B cell (primary cell): ENCODE measurements around the gene CFL1. TPM values are rescaled to one million over a fixed set of nuclear protein-coding genes. Genes with fewer than 3 reads are reported as not detected.

Experiments
- ATAC-seq: fragments of 200-7000 bp; cut with Tn5 transposase; one replicate; pipeline ENCODE4 v1.10.0; 2021; ENCODE audit warnings: low read depth, mild to moderate bottlenecking, moderate number of reproducible peaks, moderate library complexity
- CTCF ChIA-PET: fragments of 350-600 bp; sonication (Branson Sonifier 250); formaldehyde crosslinking; loops from one replicate; lab custom pipeline; 2021; ENCODE audit warnings: antibody characterized with exemption, inconsistent platforms; lab: Charles Lee
- POLR2A ChIA-PET: fragments of 350-600 bp; sonication (Branson Sonifier 250); formaldehyde crosslinking; loops from one replicate; lab custom pipeline; 2021; ENCODE audit warnings: antibody characterized with exemption; lab: Charles Lee
- DNase-seq: peaks from one replicate; pipeline ENCODE4 v3.0.0; 2013
- H2AFZ ChIP-seq: 2 replicates; pipeline ENCODE4 v1.6.1; 2012; ENCODE audit warnings: mild to moderate bottlenecking, low read depth, low read length; ENCODE audit not compliant: insufficient read depth, poor library complexity, severe bottlenecking
- H3K27ac ChIP-seq, 2 donors: 1 replicate in 1 of 2; 2 replicates in 1 of 2; pipeline ENCODE4 v1.5.1; 2012 to 2013; ENCODE audit warnings: low read length in 2 of 2, mild to moderate bottlenecking in 2 of 2, moderate library complexity in 1 of 2
- H3K27me3 ChIP-seq, 4 experiments: fragments of 200-600 bp in 1 of 4; sonication (generic) in 1 of 4; replicated peaks in 1 of 4; 1 replicate in 2 of 4; 2 replicates in 2 of 4; pipeline versions ENCODE4 v1.6.1 to v1.7.0; 2013 to 2016; ENCODE audit warnings: low read length in 3 of 4, mild to moderate bottlenecking in 2 of 4, mixed read lengths in 1 of 4, moderate library complexity in 1 of 4; ENCODE audit not compliant: insufficient read depth in 4 of 4, control insufficient read depth in 3 of 4; ENCODE audit errors: control extremely low read depth in 1 of 4
- H3K36me3 ChIP-seq, 2 experiments: replicated peaks in 1 of 2; 1 replicate in 1 of 2; 2 replicates in 1 of 2; pipeline versions ENCODE4 v1.6.1 to v1.7.1; 2013; ENCODE audit warnings: low read length in 1 of 2; ENCODE audit not compliant: insufficient read depth in 2 of 2, control insufficient read depth in 1 of 2; ENCODE audit errors: control extremely low read depth in 1 of 2, extremely low read depth in 1 of 2
- H3K4me1 ChIP-seq, 2 donors: fragments of 200-600 bp in 1 of 2; sonication (generic) in 1 of 2; 1 replicate in 1 of 2; 2 replicates in 1 of 2; pipeline versions ENCODE4 v1.5.1 to v1.6.1; 2013 to 2017; ENCODE audit warnings: low read length in 2 of 2; ENCODE audit not compliant: control insufficient read depth in 2 of 2, insufficient read depth in 2 of 2
- H3K4me2 ChIP-seq: replicated peaks from 2 replicates; pipeline ENCODE3; 2012; ENCODE audit warnings: mild to moderate bottlenecking, low read depth, low read length; ENCODE audit not compliant: poor library complexity, severe bottlenecking
- H3K4me3 ChIP-seq, 5 experiments: fragments of 200-600 bp in 1 of 5; sonication (generic) in 1 of 5; 1 replicate in 3 of 5; 2 replicates in 2 of 5; pipeline versions ENCODE4 v1.5.1 to v1.7.0; 2011 to 2016; ENCODE audit warnings: low read length in 4 of 5, mild to moderate bottlenecking in 4 of 5, low read depth in 2 of 5, control low read depth in 1 of 5, moderate library complexity in 1 of 5; ENCODE audit not compliant: insufficient read depth in 1 of 5; ENCODE audit errors: control extremely low read depth in 1 of 5, extremely low read depth in 1 of 5
- H3K79me2 ChIP-seq: fragments of 200-600 bp; sonication (generic); one replicate; pipeline ENCODE4 v1.6.0; 2016; ENCODE audit warnings: low read length; ENCODE audit not compliant: control insufficient read depth, insufficient read depth
- H3K9ac ChIP-seq: fragments of 200-600 bp; sonication (generic); 2 replicates; pipeline ENCODE4 v1.6.1; 2017; ENCODE audit warnings: mild to moderate bottlenecking, low read length, moderate library complexity
- H3K9me3 ChIP-seq, 3 donors: one replicate each; pipeline versions ENCODE4 v1.6.1 to v1.7.1; 2013; ENCODE audit warnings: low read length in 2 of 3; ENCODE audit not compliant: control insufficient read depth in 2 of 3, insufficient read depth in 1 of 3; ENCODE audit errors: control extremely low read depth in 1 of 3
- H4K20me1 ChIP-seq: 2 replicates; pipeline ENCODE4 v1.6.0; 2012; ENCODE audit warnings: mild to moderate bottlenecking, low read length; ENCODE audit not compliant: insufficient read depth, control insufficient read depth, poor library complexity, severe bottlenecking
- H3K27ac Mint-ChIP-seq: one replicate; pipeline ENCODE4 v1.8.0; 2021; ENCODE audit warnings: mixed read lengths
- H3K27me3 Mint-ChIP-seq: one replicate; pipeline ENCODE4 v1.8.0; 2021; ENCODE audit warnings: mixed read lengths
- H3K4me1 Mint-ChIP-seq: one replicate; pipeline ENCODE4 v1.8.0; 2021; ENCODE audit warnings: mixed read lengths
- H3K4me3 Mint-ChIP-seq: one replicate; pipeline ENCODE4 v1.8.0; 2021; ENCODE audit warnings: mixed read lengths
- H3K9me3 Mint-ChIP-seq: one replicate; pipeline ENCODE4 v1.8.0; 2022; ENCODE audit warnings: mixed read lengths; ENCODE audit not compliant: insufficient read depth
- EZH2 ChIP-seq: IDR thresholded peaks from 2 replicates; pipeline ENCODE4 v1.6.1; 2012; ENCODE audit warnings: borderline replicate concordance, low read depth, mild to moderate bottlenecking, moderate library complexity, low read length; ENCODE audit not compliant: insufficient read depth, poor library complexity, severe bottlenecking
- WGBS: methylation state at CpG from one replicate; pipeline ENCODE4 v1.1.5; 2013; ENCODE audit warnings: missing lambda C conversion rate; ENCODE audit not compliant: insufficient coverage; 5-methylcytosine and 5-hydroxymethylcytosine counted together
- intact Hi-C: fragments of 100-400 bp; cut with micrococcal nuclease; formaldehyde crosslinking; loops from one replicate; pipeline ENCODE4 v1.10.0; 2022
- polyA plus RNA-seq: library from polyadenylated mRNA; depleted of rRNA; stranded (reverse); fragments of >200 nt; gene quantifications from 2 replicates; pipeline ENCODE4 v1.2.3, GENCODE V29; 2012
- total RNA-seq, 2 donors: library from RNA; stranded (reverse); fragments of 120-200 nt in 1 of 2; gene quantifications; 1 replicate in 1 of 2; 2 replicates in 1 of 2; pipeline versions ENCODE4 v1.2.3 to v1.2.4, GENCODE V29; 2013 to 2022
- TF ChIP-seq, protein P1 (sequence below): fragments of 200-600 bp; IDR thresholded peaks from one replicate; pipeline ENCODE4 v1.8.0; 2022; ENCODE audit warnings: antibody characterized with exemption, mild to moderate bottlenecking

Gene CFL1
- total and polyA plus RNA-seq, 2 donors (not counting 1 experiment from before 2014, with no cell fraction given), result 455 to 990 TPM

DNA sequence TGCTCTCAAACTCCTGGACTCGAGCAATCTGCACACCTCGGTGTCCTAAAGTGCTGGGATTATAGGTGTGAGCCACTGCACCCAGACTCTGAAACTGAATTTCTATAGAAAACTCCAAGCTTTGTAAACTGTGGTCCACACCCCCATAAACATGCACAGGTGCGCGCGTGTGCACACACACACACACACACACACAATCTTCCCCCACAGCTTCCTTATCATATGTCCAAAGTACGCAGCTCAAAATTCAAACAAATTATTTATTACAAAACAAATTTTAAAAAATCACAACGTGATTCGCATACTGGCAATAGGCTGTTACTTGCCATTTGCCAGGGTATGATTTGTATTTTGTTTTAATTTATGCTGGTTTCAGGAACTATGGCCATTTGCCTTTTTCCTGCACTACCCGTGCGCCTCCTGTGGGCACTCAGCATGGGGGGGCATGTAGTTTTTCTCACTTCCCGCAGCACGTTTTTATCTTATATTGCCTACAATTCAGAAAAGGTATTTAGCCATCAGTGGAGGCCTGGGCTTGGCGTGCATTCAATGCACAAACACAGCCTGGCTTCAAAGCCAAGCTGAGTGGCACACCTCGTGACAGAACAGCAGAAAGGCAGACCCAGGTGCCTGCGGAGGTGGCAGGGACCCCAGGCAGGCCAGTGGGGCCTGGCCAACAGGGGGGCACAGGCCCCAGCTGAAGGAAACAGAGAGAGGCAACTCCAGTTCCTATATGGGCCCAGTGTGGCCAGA is 35.0 kb downstream of the CFL1 start:
- H3K27me3 Mint-ChIP-seq, result no peaks in the 10 kb centered on the region
- H3K4me1 Mint-ChIP-seq, result peaks cover 4% of the 10 kb centered on the region
- no peak for ATAC-seq
- no peaks in the 10 kb centered on the region for H3K27me3 ChIP-seq
- H3K4me3 Mint-ChIP-seq, result no peak overlapping the region
- no peak overlapping the region for H3K4me3 ChIP-seq
- no peak overlapping the region for H3K27ac ChIP-seq
- H3K27ac Mint-ChIP-seq, result no peak overlapping the region
- TF ChIP-seq EZH2, result no peak
- TF ChIP-seq, protein P1, sequence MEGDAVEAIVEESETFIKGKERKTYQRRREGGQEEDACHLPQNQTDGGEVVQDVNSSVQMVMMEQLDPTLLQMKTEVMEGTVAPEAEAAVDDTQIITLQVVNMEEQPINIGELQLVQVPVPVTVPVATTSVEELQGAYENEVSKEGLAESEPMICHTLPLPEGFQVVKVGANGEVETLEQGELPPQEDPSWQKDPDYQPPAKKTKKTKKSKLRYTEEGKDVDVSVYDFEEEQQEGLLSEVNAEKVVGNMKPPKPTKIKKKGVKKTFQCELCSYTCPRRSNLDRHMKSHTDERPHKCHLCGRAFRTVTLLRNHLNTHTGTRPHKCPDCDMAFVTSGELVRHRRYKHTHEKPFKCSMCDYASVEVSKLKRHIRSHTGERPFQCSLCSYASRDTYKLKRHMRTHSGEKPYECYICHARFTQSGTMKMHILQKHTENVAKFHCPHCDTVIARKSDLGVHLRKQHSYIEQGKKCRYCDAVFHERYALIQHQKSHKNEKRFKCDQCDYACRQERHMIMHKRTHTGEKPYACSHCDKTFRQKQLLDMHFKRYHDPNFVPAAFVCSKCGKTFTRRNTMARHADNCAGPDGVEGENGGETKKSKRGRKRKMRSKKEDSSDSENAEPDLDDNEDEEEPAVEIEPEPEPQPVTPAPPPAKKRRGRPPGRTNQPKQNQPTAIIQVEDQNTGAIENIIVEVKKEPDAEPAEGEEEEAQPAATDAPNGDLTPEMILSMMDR, result no peak
- no peak overlapping the region for H3K4me2 ChIP-seq
- no peaks in the 10 kb centered on the region for H3K9me3 Mint-ChIP-seq
- H3K79me2 ChIP-seq, result no peaks in the 10 kb centered on the region
- no peaks in the 10 kb centered on the region for H3K36me3 ChIP-seq
- H3K9ac ChIP-seq, result no peak overlapping the region
- ChIA-PET CTCF (interaction anchor here (0.7 to 2.6 kb wide), 7 partner anchors 9 to 561 kb away, joined by 3 to 11 read pairs (median 4); partner anchors contain the start of gene KAT5), POLR2A (no interaction called here)
- H2AFZ ChIP-seq, result no peak overlapping the region
- intact Hi-C loops, result no loop called here
- no peak for DNase-seq
- no peaks in the 10 kb centered on the region for H4K20me1 ChIP-seq
- no peaks in the 10 kb centered on the region for H3K9me3 ChIP-seq
- H3K4me1 ChIP-seq, result peaks cover 0 to 5% of the 10 kb centered on the region in 2 donors
- 92% methylated on average over 8 of the region's 15 CpGs for WGBS

GRCh38 chr11:65821107-65821506 is 36.9 kb downstream of the CFL1 start:
- Mint-ChIP-seq H3K27me3 (no peaks in the 10 kb centered on the region), H3K27ac (no peak overlapping the region), H3K4me3 (no peak overlapping the region), H3K4me1 (peaks cover 9% of the 10 kb centered on the region), H3K9me3 (no peaks in the 10 kb centered on the region)
- CTCF ChIA-PET, result interaction anchor here (2.6 to 6.1 kb wide), 2 partner anchors 42 to 109 kb away, joined by 11 to 90 read pairs; partner anchors contain the start of genes AP5B1 and KAT5
- intact Hi-C loops, result no loop called here
- no peak overlapping the region for H3K4me3 ChIP-seq
- no peak overlapping the region for H3K9ac ChIP-seq
- DNase-seq (no peak), ATAC-seq (no peak)
- 83% methylated on average over 8 of the region's 8 CpGs for WGBS
- H3K79me2 ChIP-seq, result no peaks in the 10 kb centered on the region
- H3K9me3 ChIP-seq, result no peaks in the 10 kb centered on the region
- H2AFZ ChIP-seq, result no peak overlapping the region
- H3K27ac ChIP-seq, result no peak overlapping the region
- H3K36me3 ChIP-seq, result no peaks in the 10 kb centered on the region
- H3K4me1 ChIP-seq, result peaks cover 6 to 13% of the 10 kb centered on the region in 2 donors
- H3K4me2 ChIP-seq, result no peak overlapping the region
- POLR2A ChIA-PET, result interaction anchor here (0.6 kb wide), 1 partner anchor 515 kb away, joined by 3 read pairs; no protein-coding TSS in a partner anchor
- no peaks in the 10 kb centered on the region for H3K27me3 ChIP-seq
- no peaks in the 10 kb centered on the region for H4K20me1 ChIP-seq
- TF ChIP-seq, protein P1, result no peak
- no peak for TF ChIP-seq EZH2
